Right lobe of liver (tissue), 4 donors: ENCODE data around the gene RAB13.

ENCODE experiments used
- POLR2A ChIP-seq: fragments of 450-650 bp; IDR thresholded peaks from one replicate; pipeline ENCODE4 v1.6.1; 2017; ENCODE audit warnings: antibody characterized with exemption, mild to moderate bottlenecking
- TF ChIP-seq, protein P1 (sequence below), 4 donors: fragments of 200-600 bp in 3 of 4; fragments of 450-650 bp in 1 of 4; IDR thresholded peaks; one replicate each; pipeline versions ENCODE4 v1.5.1 to v1.8.0; 2016 to 2022; ENCODE audit warnings: antibody characterized with exemption in 4 of 4, mild to moderate bottlenecking in 2 of 4
- donor health status: DM: no; HTN: no; CAD: no.
- donor health status: DM: no; HTN: no; CAD: no.
- donor health status: DM: no; HTN: yes; CAD: no.

- no peak for TF ChIP-seq POLR2A
- TF ChIP-seq, protein P1, sequence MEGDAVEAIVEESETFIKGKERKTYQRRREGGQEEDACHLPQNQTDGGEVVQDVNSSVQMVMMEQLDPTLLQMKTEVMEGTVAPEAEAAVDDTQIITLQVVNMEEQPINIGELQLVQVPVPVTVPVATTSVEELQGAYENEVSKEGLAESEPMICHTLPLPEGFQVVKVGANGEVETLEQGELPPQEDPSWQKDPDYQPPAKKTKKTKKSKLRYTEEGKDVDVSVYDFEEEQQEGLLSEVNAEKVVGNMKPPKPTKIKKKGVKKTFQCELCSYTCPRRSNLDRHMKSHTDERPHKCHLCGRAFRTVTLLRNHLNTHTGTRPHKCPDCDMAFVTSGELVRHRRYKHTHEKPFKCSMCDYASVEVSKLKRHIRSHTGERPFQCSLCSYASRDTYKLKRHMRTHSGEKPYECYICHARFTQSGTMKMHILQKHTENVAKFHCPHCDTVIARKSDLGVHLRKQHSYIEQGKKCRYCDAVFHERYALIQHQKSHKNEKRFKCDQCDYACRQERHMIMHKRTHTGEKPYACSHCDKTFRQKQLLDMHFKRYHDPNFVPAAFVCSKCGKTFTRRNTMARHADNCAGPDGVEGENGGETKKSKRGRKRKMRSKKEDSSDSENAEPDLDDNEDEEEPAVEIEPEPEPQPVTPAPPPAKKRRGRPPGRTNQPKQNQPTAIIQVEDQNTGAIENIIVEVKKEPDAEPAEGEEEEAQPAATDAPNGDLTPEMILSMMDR (IDR thresholded peaks at IDR 0.05): no peak
Observed at GRCh38 chr1:153962088-153963029, 23.8 kb downstream of the RAB13 start.
